ENCODE results near the gene ISG20.
"Not testable (repeated sequence)": the region's sequence is repeated elsewhere in the genome, so short reads cannot be mapped to it uniquely, and the experiment has no call there.

The ISG20 gene

DNA sequence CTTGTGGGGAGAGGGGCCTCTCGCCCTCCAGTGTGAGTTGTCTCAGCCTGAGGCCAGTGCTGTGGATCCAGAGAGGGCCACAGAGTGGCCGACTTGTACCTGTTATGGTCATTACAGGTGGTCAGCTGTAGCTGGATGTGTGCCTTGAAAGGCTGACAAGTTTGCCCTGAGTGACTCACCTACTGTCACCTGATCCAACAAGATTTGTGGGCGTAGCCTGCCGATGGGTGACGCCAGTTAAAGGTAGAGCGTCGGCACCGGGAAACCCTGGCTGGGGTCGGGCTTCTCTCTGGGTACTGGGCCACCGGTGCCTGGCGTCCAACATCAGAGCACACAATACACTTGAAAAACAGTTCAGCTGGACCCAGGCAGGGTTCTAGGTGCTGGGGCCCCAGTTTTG lies 2.8 kb upstream of the ISG20 start:
- FAIRE-seq = no peak

GRCh38 chr15:88636654-88637053 lies 2.2 kb upstream of the ISG20 start:
- DNase-seq (ENCODE audit: low spot score) (no peak), FAIRE-seq (no peak)

More for the DNA sequence above, 2.8 kb upstream of the ISG20 start:
- DNase-seq (ENCODE audit: low spot score) = no peak

DNA sequence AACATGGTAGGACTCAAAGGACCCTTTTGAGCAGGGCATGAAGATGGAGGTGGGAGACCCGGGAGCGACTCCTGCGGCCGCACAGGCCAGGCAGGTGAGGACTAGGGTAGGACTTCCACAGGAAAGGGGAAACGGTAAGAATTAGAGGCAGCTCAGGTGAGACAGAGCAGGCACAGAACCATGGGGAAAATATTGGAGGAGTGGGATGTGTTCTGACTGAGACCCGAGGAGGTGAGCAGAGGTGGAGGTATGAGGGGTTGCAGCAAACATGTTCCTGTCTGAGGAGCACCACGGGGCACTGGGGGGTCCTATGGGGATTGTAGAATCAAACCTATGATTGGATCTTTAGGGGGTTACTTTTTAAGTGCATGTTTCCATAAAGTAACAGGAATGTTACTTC lies 1.4 kb upstream of the ISG20 start:
- FAIRE-seq (no peak), DNase-seq (ENCODE audit: low spot score) (no peak)

DNA sequence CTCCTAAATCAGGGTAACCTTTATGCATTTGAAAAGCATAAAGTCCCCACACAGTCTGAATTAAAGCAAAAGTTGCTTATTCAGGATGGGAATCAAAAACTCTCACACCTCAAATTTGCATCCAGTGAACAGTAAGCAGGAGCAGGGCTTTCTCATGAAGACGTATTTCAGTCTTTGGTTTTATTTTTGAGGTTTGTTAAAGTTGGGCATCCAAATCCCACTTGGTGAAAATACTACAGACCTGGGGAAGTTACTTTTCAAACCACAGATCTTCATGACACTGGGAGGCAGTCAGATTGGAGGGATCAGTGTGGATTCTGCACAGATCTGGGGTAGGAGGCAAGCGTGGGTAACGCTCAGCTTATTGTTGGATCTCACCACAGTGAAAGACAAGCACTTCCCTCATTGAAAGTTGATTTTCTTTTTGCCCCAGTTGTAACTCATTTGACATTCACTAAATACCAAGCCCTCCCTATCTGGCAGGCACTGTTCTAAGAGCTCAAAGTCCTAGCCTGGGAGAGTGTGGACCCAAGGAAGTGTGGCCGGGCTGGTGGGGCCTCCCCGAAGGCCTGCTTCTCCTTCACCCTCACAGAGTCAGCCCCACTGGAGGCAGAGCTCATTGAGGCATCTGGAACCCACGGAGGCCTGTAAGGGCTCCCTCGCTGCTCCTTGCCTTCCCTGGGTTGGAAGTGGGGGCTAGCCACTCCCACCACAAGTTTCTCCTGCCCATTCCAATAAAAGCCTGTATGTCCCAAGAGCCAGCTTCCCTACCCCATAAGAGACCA lies 783 bp upstream of the ISG20 start:
- FAIRE-seq (no peak), DNase-seq (ENCODE audit: low spot score) (no peak)

DNA sequence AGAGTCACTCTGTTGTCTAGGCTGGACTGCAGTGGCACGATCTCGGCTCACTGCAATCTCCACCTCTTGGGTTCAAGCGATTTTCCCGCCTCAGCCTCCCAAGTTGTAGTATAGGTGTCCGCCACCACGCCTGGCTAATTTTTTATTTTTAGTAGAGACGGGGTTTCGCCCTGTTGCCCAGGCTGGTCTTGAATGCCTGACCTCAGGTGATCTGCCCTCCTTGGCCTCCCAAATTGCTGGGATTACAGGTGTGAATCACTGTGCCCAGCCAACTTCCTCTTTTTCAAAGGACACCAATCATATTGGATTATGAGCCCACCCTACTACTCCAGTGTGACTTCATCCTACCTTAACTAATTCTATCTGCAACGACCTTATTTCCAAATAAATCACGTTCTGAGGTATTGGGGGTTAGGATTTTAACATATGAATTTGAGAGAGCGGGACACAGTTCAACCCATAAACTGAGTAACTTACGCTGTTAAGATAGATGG lies 3.2 kb downstream of the ISG20 start:
- no peak for FAIRE-seq
- no peak for DNase-seq (ENCODE audit: low spot score)

DNA sequence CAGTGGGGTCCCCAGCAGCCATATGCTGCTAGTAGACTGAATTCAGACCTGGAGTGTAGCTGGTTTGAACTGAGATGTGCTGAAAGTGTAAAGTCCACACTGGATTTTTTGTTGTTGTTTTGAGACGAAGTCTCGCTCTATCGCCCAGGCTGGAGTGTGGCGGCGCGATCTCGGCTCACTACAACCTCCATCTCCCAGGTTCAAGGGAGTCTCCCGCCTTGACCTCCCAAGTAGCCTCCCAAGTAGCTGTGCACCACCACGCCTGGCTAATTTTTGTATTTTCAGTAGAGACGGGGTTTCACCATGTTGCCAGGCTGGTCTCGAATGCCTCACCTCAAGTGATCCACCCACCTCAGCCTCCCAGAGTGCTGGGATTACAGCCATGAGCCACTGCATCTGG lies 3.7 kb downstream of the ISG20 start:
- FAIRE-seq = not testable (repeated sequence)

GRCh38 chr15:88644741-88645140 lies 5.9 kb downstream of the ISG20 start:
- FAIRE-seq = no peak
- no peak for DNase-seq (ENCODE audit: low spot score)

More for the DNA sequence above, 3.7 kb downstream of the ISG20 start:
- DNase-seq (ENCODE audit: low spot score) = not testable (repeated sequence)

DNA sequence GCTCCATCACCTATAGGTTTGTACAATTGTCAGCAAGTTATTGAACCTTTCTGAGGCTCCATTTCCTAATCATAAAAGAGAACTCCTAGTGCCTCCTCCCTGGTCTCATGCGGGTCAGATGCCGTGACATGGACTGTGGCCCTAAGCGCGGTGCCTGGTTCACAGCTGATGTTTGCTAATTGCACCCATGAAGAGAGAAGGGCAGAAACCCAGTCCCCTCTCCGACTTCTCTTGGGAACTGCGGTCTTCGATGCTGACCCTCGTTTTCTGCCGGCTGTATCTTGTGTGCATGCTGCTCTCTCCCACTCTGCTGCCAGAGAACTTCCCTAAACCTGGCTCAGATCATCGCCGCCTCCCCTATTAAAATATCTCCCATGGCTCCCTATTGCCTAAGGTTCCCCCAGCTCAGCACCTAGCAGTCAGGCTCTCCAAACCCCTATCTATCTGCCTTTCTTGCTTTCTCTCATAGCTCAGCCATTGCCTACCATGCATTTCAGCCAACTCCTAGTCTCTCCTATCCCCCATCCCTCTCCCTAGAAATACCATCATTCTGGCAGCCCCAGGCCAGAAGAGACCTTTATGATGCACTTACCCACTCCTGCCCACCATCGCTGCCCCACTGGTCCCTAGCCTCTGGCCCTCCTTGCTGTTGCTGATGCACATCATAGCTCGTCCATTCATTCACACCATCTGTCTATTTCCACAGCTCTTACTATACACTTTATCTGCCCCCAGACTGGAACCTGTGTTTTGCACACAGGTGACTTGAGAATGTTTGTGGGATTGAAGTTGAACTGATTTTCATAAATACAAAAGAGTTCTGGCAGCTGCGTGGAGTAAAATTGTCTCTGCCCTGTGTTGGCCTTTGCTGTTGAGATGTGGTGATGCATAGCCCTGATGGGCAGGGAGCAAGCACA lies 6.6 kb downstream of the ISG20 start:
- DNase-seq (ENCODE audit: low spot score) (no peak), FAIRE-seq (no peak)

DNA sequence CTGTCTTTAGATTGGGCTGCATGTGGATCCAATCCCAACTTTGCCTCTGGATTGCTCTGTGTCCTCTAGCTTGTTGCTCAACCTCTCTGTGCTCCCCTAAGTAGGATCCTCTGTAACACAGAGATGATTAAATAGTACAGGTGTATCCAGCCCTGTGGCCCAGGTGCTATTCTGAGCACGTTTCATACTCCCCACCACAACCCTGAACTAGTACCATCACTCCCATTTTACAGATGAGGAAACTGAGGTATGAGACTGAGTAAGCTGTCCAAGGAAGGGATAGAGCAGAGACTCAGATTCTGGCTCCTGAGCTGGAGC lies 7.2 kb downstream of the ISG20 start:
- no peak for DNase-seq (ENCODE audit: low spot score)

DNA sequence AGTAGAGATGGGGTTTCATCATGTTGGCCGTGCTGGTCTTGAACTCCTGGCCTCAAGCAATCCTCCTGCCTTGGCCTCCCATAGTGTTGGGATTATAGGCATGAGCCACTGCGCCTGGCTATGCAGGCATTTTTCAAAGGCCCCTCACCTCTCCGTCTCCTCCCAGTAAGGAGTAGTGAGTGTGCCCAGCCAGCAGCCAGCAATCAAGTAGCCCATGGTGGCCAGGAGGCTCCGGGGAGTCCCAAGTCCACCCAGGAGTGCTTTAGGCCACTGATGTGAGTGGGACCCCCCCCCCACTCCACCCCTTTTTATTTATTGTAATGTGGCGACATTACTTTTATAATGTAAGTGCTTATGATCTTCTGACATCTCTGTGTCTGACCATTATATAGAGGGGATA lies 8.1 kb downstream of the ISG20 start:
- FAIRE-seq = no peak
- DNase-seq (ENCODE audit: low spot score) = no peak

More for the DNA sequence above, 7.2 kb downstream of the ISG20 start:
- no peak for FAIRE-seq

- DNase-seq (ENCODE audit: low spot score) (no peak), FAIRE-seq (no peak)
Observed at GRCh38 chr15:88647351-88648105, 8.7 kb downstream of the ISG20 start.

DNA sequence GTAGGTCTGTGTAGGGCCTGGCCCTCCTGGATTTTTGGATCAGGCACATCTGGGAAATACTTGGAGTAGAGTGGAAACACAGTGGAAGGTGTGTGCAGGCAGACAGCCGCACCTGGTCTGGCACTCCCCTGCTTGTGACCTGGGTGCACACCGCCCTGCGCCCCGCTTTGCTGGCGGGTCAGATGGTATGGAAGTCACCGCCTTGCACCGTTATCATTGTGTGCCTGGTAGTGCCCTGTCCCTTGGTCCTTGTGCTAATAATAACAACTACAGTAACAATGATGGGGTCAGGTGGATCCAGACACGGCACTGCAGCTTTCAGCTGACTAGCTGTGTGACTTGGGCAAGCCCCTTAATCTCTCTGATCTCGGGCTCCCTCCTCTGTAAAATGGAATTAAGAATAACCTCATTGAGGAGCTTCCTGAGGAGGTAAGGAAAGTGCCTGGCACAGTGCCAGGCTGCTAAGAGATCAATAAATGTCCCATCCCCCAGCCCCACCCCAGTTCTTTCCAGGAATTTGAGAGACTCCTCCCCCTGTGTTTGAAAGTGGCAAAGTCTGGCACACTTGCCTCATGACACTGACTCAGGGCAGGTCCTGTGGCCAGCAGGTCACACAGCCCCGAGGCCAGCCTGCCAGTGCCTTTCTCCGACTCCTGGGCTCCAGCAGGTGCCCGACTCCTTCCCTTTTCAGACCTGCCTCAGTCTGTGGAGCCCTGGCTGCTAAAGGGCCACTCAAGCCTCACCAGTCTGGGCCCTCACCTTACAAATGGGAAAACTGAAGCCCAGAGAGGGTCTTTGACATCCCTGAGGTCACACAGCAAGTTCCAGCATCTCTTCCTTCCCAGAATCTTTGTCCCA lies 9.8 kb downstream of the ISG20 start:
- peak; percentile 48 for DNase-seq (ENCODE audit: low spot score)
- peak; percentile 70 for FAIRE-seq

- FAIRE-seq = peak; percentile 87
Observed at GRCh38 chr15:88649286-88649733, 10.5 kb downstream of the ISG20 start.

GRCh38 chr15:88649753-88650551 lies 11.1 kb downstream of the ISG20 start:
- FAIRE-seq = peak; percentile 13
- no peak for DNase-seq (ENCODE audit: low spot score)

More at GRCh38 chr15:88649286-88649733, 10.5 kb downstream of the ISG20 start:
- DNase-seq (ENCODE audit: low spot score) = peak; percentile 86

DNA sequence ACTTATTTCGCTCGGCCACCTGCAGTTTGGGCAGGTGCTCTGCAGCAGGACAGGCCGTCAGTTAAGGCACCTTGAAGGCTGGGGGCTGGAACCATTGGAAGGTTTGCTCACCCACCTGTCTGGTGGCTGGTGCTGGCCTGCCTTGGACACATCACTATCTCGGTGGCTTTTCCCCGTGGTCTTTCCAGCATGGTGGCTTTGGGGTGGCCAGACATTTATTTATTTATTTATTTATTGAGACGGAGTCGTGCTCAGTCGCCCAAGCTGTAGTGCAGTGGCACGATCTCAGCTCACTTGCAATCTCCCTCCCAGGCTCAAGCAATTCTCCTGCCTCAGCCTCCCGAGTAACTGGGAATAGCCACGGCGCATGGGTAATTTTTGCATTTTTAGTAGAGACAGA lies 11.7 kb downstream of the ISG20 start:
- FAIRE-seq (no peak), DNase-seq (ENCODE audit: low spot score) (no peak)

GRCh38 chr15:88651136-88651732 lies 12.4 kb downstream of the ISG20 start:
- no peak for FAIRE-seq
- no peak for DNase-seq (ENCODE audit: low spot score)

DNA sequence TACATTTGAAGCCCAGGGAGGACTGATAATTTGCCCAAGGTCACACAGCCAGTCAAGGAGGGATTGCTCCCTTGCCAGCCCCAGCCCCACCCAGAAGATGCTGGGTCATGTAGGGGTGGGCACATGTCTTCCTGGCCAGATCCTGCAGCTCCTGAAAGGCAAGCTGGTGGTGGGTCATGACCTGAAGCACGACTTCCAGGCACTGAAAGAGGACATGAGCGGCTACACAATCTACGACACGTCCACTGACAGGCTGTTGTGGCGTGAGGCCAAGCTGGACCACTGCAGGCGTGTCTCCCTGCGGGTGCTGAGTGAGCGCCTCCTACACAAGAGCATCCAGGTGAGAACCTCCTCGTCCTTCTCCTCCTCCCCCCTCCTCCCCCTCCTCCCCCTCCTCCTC lies 13.2 kb downstream of the ISG20 start:
- FAIRE-seq (no peak), DNase-seq (ENCODE audit: low spot score) (no peak)

DNA sequence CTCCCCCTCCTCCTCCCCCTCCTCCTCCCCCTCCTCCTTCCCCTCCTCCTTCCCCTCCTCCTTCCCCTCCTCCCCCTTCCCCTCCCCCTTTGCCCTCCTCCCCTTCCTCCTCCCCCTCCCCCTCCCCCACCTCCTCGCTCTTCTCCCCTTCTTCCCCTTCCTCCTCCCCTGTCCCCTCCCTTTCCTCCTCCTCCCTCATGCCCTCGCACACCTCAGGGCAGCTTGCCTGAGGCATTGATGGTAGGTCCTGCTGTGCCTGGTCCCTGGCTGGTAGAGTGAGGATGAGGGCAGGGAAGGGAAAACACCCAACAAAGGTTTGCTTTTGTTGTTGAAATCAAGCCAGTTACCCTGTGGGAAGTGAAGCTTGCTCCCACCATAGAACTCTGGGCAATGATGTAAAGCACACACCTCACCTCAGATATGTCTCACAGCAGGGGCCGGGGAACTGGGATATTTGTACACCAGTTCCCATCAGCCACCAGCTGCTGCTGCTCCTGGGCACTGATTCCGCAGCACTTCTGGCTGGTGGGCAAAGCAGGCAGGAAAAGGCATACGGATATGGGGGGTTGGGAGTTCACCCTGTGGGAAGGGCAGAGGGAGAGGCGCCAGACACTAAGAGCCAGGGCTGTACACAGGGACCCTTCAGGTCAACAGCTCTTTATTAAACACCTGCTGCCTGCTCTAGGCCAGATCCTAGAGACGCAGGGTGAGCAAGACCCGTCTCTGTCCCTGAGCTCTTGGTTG lies 13.8 kb downstream of the ISG20 start:
- FAIRE-seq (no peak), DNase-seq (ENCODE audit: low spot score) (no peak)

All from urothelium cell line (cell line).